ENCODE results near the gene RC3H1. TPM values are rescaled to one million over a fixed set of nuclear protein-coding genes. Genes with fewer than 3 reads are reported as not detected.
"Not testable (repeated sequence)": the region's sequence is repeated elsewhere in the genome, so short reads cannot be mapped to it uniquely, and the experiment has no call there.

The RC3H1 gene
- total RNA-seq, 4 donors from 2014 or later, result 35.7 to 43.8 (median 39.3) TPM

DNA sequence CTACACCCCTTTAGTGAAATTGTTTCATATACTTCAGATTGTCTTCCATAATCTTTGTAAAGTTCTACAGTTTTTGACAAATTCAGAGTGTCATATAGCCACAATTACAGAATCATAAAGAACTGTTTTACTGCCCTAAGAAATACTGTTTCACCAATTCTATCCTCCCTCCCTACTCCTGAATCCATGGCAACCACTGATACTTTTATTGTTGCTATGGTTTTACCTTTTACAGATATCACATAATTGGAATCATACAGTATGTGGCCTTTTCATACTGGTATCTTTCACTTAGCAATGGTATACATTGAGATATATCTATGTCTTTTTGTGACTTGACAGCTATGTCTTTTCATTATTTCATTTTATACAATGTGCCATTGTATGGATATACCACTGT is 34.1 kb downstream of the RC3H1 start:
- H3K9me3 ChIP-seq, result no peaks in the 10 kb centered on the region
- TF ChIP-seq EP300 (IDR thresholded peaks at IDR 0.05), result no peak
- TF ChIP-seq, protein P1, sequence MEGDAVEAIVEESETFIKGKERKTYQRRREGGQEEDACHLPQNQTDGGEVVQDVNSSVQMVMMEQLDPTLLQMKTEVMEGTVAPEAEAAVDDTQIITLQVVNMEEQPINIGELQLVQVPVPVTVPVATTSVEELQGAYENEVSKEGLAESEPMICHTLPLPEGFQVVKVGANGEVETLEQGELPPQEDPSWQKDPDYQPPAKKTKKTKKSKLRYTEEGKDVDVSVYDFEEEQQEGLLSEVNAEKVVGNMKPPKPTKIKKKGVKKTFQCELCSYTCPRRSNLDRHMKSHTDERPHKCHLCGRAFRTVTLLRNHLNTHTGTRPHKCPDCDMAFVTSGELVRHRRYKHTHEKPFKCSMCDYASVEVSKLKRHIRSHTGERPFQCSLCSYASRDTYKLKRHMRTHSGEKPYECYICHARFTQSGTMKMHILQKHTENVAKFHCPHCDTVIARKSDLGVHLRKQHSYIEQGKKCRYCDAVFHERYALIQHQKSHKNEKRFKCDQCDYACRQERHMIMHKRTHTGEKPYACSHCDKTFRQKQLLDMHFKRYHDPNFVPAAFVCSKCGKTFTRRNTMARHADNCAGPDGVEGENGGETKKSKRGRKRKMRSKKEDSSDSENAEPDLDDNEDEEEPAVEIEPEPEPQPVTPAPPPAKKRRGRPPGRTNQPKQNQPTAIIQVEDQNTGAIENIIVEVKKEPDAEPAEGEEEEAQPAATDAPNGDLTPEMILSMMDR (IDR thresholded peaks at IDR 0.05), result no peak
- no peak for TF ChIP-seq POLR2A (IDR thresholded peaks at IDR 0.05; ENCODE audit: low read depth)
- TF ChIP-seq POLR2AphosphoS5 (IDR thresholded peaks at IDR 0.05), result no peak
- intact Hi-C loops (cut with DNase I), result no loop called here
- no peak overlapping the region for H3K27ac ChIP-seq (replicated peaks in 1 of 4)
- no peak overlapping the region for H3K4me3 ChIP-seq
- peaks cover 11 to 71% (median 54%) of the 10 kb centered on the region in 4 donors for H3K36me3 ChIP-seq
- H3K27me3 ChIP-seq, result no peaks in the 10 kb centered on the region
- H3K4me1 ChIP-seq, result no peaks in the 10 kb centered on the region
- DNase-seq (ENCODE audit: extremely low spot score), result no peak

DNA sequence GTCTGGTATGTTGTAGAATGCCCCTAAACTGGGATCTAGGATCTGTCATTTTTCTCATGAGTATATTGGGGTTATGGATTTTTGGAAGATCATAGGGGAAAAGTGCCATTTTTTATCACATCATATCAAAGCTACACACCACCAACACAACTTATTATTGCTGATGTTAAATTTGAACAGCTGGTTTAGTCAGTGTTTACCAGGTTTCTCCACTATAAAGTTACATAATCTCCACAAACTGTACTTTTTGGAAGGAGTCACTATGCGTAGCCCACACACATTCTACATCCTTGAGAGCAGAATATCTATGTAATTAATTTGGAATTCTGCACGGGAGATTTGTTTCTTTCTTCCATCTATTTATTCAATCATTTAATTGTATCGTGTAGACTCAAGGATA is 35.2 kb downstream of the RC3H1 start:
- Histone ChIP-seq H3K4me3 (no peak overlapping the region), H3K27me3 (no peaks in the 10 kb centered on the region), H3K4me1 (no peaks in the 10 kb centered on the region), H3K27ac (replicated peaks in 1 of 4) (no peak overlapping the region), H3K9me3 (no peaks in the 10 kb centered on the region), H3K36me3 (peaks cover 21 to 73% (median 55%) of the 10 kb centered on the region in 4 donors)
- intact Hi-C loops (cut with DNase I), result no loop called here
- TF ChIP-seq EP300 (IDR thresholded peaks at IDR 0.05), result no peak
- WGBS, result 92% methylated on average over 3 of the region's 3 CpGs
- no peak for DNase-seq (ENCODE audit: extremely low spot score)

DNA sequence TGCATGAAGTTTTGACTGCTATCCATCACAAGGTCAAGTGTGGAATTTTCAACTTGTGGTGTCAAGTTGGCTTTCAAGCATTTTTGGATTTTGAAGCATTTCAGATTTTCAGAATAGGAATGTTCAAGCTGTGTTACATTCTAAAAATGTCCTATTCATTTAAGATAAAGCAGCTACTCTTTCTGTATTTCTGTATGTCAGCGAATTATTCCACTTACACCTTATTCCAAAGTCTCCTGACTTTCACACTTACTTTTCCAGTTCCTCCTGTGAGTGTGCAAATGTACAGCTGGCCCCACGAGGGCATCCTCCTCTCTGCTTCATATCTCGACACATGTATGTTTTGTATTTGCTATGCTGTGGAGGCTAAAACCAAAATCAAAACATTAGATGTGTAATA is 51.9 kb downstream of the RC3H1 start:
- Histone ChIP-seq H3K27ac (replicated peaks in 1 of 4) (no peak overlapping the region), H3K4me1 (no peaks in the 10 kb centered on the region), H3K4me3 (no peak overlapping the region), H3K9me3 (no peaks in the 10 kb centered on the region), H3K36me3 (peaks cover 52 to 100% (median 75%) of the 10 kb centered on the region in 4 donors), H3K27me3 (no peaks in the 10 kb centered on the region)
- no peak for DNase-seq (ENCODE audit: extremely low spot score)
- 84% methylated on average over 3 of the region's 3 CpGs for WGBS
- intact Hi-C loops (cut with DNase I), result no loop called here
- TF ChIP-seq POLR2A (IDR thresholded peaks at IDR 0.05; ENCODE audit: low read depth), result no peak

DNA sequence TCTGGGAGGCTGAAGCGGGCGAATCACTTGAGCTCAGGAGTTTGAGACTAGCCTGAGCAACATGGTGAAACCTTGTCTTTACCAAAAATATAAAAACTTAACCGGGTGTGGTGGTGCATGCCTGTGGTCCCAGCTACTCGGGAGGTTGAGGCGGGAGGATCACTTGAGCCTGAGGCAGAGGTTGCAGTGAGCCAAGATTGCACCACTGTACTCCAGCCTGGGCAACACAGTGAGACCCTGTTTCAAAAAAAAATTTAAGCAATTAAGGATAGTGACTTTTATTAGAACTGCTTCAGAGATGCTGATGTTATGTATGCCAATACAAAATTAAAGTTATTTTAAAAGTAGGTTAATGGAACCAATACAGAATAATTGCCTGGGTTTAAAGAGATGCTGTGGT is 56.3 kb downstream of the RC3H1 start:
- H3K4me1 ChIP-seq; DNase-seq (ENCODE audit: extremely low spot score); H3K9me3 ChIP-seq; H3K27me3 ChIP-seq; intact Hi-C loops (cut with DNase I); H3K27ac ChIP-seq (replicated peaks in 1 of 4); H3K4me3 ChIP-seq: not testable (repeated sequence)
- 93% methylated on average over 5 of the region's 5 CpGs for WGBS
- H3K36me3 ChIP-seq, result peaks cover 45 to 98% (median 75%) of the 10 kb centered on the region in 4 donors

DNA sequence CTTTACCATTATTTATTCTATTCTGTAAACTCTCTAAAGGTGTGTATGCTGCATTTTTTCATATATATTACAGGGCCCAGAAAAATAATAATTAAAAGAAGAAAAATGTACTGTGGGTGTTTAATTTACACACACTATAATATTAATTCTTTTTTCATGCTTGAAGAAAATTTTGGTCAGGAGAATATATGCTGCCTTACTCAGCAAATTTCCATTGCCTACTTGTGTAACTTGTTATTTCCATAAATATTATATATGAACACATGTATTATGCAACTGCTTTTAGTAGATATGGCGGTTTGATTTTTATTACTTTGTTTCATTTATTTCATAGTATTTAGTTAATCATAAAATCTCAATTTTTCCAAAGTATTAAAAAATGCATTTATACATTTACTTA is 58.7 kb downstream of the RC3H1 start:
- no peaks in the 10 kb centered on the region for H3K9me3 ChIP-seq
- H3K27ac ChIP-seq (replicated peaks in 1 of 4), result no peak overlapping the region
- no peaks in the 10 kb centered on the region for H3K27me3 ChIP-seq
- no peak overlapping the region for H3K4me3 ChIP-seq
- H3K36me3 ChIP-seq, result peaks cover 43 to 100% (median 78%) of the 10 kb centered on the region in 4 donors
- intact Hi-C loops (cut with DNase I), result no loop called here
- 95% methylated on average over 1 of the region's 1 CpG for WGBS
- H3K4me1 ChIP-seq, result peaks cover 0 to 4% (median 0%) of the 10 kb centered on the region in 4 donors
- TF ChIP-seq, protein P1 (IDR thresholded peaks at IDR 0.05), result no peak
- no peak for TF ChIP-seq EP300 (IDR thresholded peaks at IDR 0.05)
- no peak for TF ChIP-seq POLR2AphosphoS5 (IDR thresholded peaks at IDR 0.05)
- no peak for DNase-seq (ENCODE audit: extremely low spot score)

DNA sequence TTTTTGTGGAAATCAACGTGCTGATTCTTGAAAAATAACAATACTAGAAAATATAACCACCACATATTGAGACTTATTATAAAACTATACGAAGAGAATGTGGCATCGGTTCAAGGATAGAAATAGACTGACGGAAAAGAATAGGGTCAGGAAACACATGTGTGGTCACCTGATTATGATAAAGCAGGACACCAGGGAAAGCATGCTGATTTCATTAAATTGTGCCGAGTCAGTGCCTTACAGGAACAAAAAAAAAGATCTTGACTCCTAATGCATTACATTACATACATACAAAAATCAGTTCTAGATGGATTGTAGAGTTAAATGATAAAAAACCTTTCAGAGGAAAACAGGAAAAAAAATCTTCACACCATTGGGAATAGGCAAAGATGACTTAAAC is 61.5 kb downstream of the RC3H1 start:
- DNase-seq (ENCODE audit: extremely low spot score), result no peak
- H3K27ac ChIP-seq (replicated peaks in 1 of 4), result no peak overlapping the region
- TF ChIP-seq POLR2A (IDR thresholded peaks at IDR 0.05; ENCODE audit: low read depth) (no peak), POLR2AphosphoS5 (IDR thresholded peaks at IDR 0.05) (no peak), EP300 (IDR thresholded peaks at IDR 0.05) (no peak)
- TF ChIP-seq, protein P1 (IDR thresholded peaks at IDR 0.05), result no peak
- H3K9me3 ChIP-seq, result no peaks in the 10 kb centered on the region
- H3K27me3 ChIP-seq, result no peaks in the 10 kb centered on the region
- intact Hi-C loops (cut with DNase I), result no loop called here
- H3K4me1 ChIP-seq, result peaks cover 0 to 4% (median 0%) of the 10 kb centered on the region in 4 donors
- H3K4me3 ChIP-seq, result no peak overlapping the region
- 74% methylated on average over 5 of the region's 5 CpGs for WGBS
- H3K36me3 ChIP-seq, result peaks cover 40 to 100% (median 77%) of the 10 kb centered on the region in 4 donors

Measured in esophagus muscularis mucosa (tissue), 4 donors.